GM12891 (cell line): ENCODE results near the gene FLT3.

Source experiments
- DNase-seq: peaks from one replicate; pipeline ENCODE4 v3.0.0; 2011; ENCODE audit warnings: low spot score; ENCODE audit not compliant: insufficient read length
- FAIRE-seq: peaks from 2 replicates; lab custom pipeline; 2011; peaks lifted over from hg19 to GRCh38; lab: Jason Lieb, UNC
- PAX5 ChIP-seq: IDR thresholded peaks from 2 replicates; pipeline ENCODE4 v1.6.1; 2011; ENCODE audit warnings: low read length, moderate library complexity, mild to moderate bottlenecking; ENCODE audit not compliant: insufficient read depth, severe bottlenecking
- POLR2A ChIP-seq: IDR thresholded peaks from 2 replicates; pipeline ENCODE4 v1.6.1; 2011; ENCODE audit warnings: low read depth, low read length, control low read depth
- POLR2AphosphoS5 ChIP-seq: IDR thresholded peaks from 2 replicates; pipeline ENCODE4 v1.6.1; 2011; ENCODE audit warnings: low read depth, low read length, control low read depth
- POU2F2 ChIP-seq: IDR thresholded peaks from 2 replicates; pipeline ENCODE4 v1.6.1; 2011; ENCODE audit warnings: low read depth, mild to moderate bottlenecking, control low read depth, low read length, moderate library complexity
- SPI1 ChIP-seq: IDR thresholded peaks from 2 replicates; pipeline ENCODE4 v1.6.1; 2011; ENCODE audit warnings: low read depth, low read length, control low read depth
- TAF1 ChIP-seq: IDR thresholded peaks from 2 replicates; pipeline ENCODE4 v1.6.1; 2011; ENCODE audit warnings: low read depth, low read length, control low read depth

FLT3 gene

GRCh38 chr13:27981006-27981708 is 119.2 kb downstream of the FLT3 start:
- TF ChIP-seq SPI1: no peak
- TF ChIP-seq PAX5: no peak
- no peak for TF ChIP-seq POLR2A
- no peak for TF ChIP-seq POLR2AphosphoS5
- TF ChIP-seq TAF1: no peak
- no peak for TF ChIP-seq POU2F2
- DNase-seq (no peak), FAIRE-seq (no peak)

- no peak for FAIRE-seq
- no peak for DNase-seq
- no peak for TF ChIP-seq SPI1
- no peak for TF ChIP-seq POLR2A
- TF ChIP-seq PAX5: no peak
- TF ChIP-seq POU2F2: no peak
Measured at GRCh38 chr13:27980280-27980998, 119.9 kb downstream of the FLT3 start.

GRCh38 chr13:27979765-27980279 is 120.6 kb downstream of the FLT3 start:
- FAIRE-seq: no peak
- TF ChIP-seq POU2F2 (no peak), SPI1 (no peak), TAF1 (no peak), POLR2AphosphoS5 (no peak), POLR2A (no peak), PAX5 (no peak)
- no peak for DNase-seq

GRCh38 chr13:27979001-27979643 is 121.3 kb downstream of the FLT3 start:
- DNase-seq: no peak
- FAIRE-seq: no peak
- TF ChIP-seq PAX5 (no peak), SPI1 (no peak), POU2F2 (no peak), TAF1 (no peak), POLR2A (no peak), POLR2AphosphoS5 (no peak)

GRCh38 chr13:27978301-27978968 is 121.9 kb downstream of the FLT3 start:
- TF ChIP-seq POLR2A (no peak), TAF1 (no peak), PAX5 (no peak), POLR2AphosphoS5 (no peak), SPI1 (no peak)
- FAIRE-seq (no peak), DNase-seq (no peak)

- FAIRE-seq (no peak), DNase-seq (no peak)
- TF ChIP-seq POLR2A (no peak), PAX5 (no peak), TAF1 (no peak)
Measured at GRCh38 chr13:27977476-27978300, 122.7 kb downstream of the FLT3 start.

- TF ChIP-seq POLR2AphosphoS5 (no peak), TAF1 (no peak), POLR2A (no peak), SPI1 (no peak), PAX5 (no peak), POU2F2 (no peak)
- DNase-seq (no peak), FAIRE-seq (no peak)
Measured at GRCh38 chr13:27976362-27977091, 123.8 kb downstream of the FLT3 start.

GRCh38 chr13:27975564-27976361 is 124.6 kb downstream of the FLT3 start:
- no peak for DNase-seq
- TF ChIP-seq POLR2AphosphoS5 (no peak), TAF1 (no peak), SPI1 (no peak), POLR2A (no peak), PAX5 (no peak), POU2F2 (no peak)
- no peak for FAIRE-seq
